Stimulated activated memory B cell treated with anti-CD40 and anti-IgM and Interleukin-4, amounts not matched to agents 10 μg/mL and 1 μg/mL and 100 μg/mL, for 72 hours (primary cell): Measurements from ENCODE around the gene NELFCD.

Experiments
- ATAC-seq: fragments of 150-1000 bp; cut with Tn5 transposase; 2 replicates; pipeline ENCODE4 v1.10.0; 2021
- H3K27ac Mint-ChIP-seq: one replicate; pipeline ENCODE4 v1.8.0; 2022; ENCODE audit warnings: mild to moderate bottlenecking, mixed read lengths
- H3K27me3 Mint-ChIP-seq: one replicate; pipeline ENCODE4 v1.8.0; 2022; ENCODE audit warnings: mixed read lengths
- H3K36me3 Mint-ChIP-seq: one replicate; pipeline ENCODE4 v1.8.0; 2022; ENCODE audit warnings: mixed read lengths
- H3K4me1 Mint-ChIP-seq: one replicate; pipeline ENCODE4 v1.8.0; 2022; ENCODE audit warnings: mixed read lengths
- H3K4me3 Mint-ChIP-seq: one replicate; pipeline ENCODE4 v1.8.0; 2022; ENCODE audit warnings: mild to moderate bottlenecking, moderate library complexity, mixed read lengths
- H3K9me3 Mint-ChIP-seq: one replicate; pipeline ENCODE4 v1.8.0; 2022; ENCODE audit warnings: mixed read lengths

Gene NELFCD

GRCh38 chr20:58984691-58985090, 3.6 kb downstream of the NELFCD start:
- peaks cover 44% of the 10 kb centered on the region for H3K36me3 Mint-ChIP-seq
- H3K9me3 Mint-ChIP-seq, result no peaks in the 10 kb centered on the region
- ATAC-seq, result no peak
- H3K27me3 Mint-ChIP-seq, result no peaks in the 10 kb centered on the region
- no peak overlapping the region for H3K4me3 Mint-ChIP-seq
- peaks cover 50% of the 10 kb centered on the region for H3K4me1 Mint-ChIP-seq
- peak overlapping the region; percentile 58 for H3K27ac Mint-ChIP-seq

GRCh38 chr20:58985656-58986055, 4.6 kb downstream of the NELFCD start:
- Mint-ChIP-seq H3K27me3 (no peaks in the 10 kb centered on the region), H3K36me3 (peaks cover 53% of the 10 kb centered on the region), H3K27ac (no peak overlapping the region), H3K9me3 (no peaks in the 10 kb centered on the region), H3K4me1 (peaks cover 50% of the 10 kb centered on the region), H3K4me3 (no peak overlapping the region)
- ATAC-seq, result no peak

- Mint-ChIP-seq H3K36me3 (peaks cover 61% of the 10 kb centered on the region), H3K4me3 (no peak overlapping the region), H3K27ac (peak overlapping the region; percentile 46), H3K27me3 (no peaks in the 10 kb centered on the region), H3K4me1 (peaks cover 50% of the 10 kb centered on the region), H3K9me3 (no peaks in the 10 kb centered on the region)
- ATAC-seq, result no peak
These were observed 5.4 kb downstream of the NELFCD start for GRCh38 chr20:58986286-58986967.

- peaks cover 49% of the 10 kb centered on the region for H3K4me1 Mint-ChIP-seq
- peaks cover 66% of the 10 kb centered on the region for H3K36me3 Mint-ChIP-seq
- no peaks in the 10 kb centered on the region for H3K27me3 Mint-ChIP-seq
- ATAC-seq, result no peak
- no peak overlapping the region for H3K4me3 Mint-ChIP-seq
- H3K27ac Mint-ChIP-seq, result peak overlapping the region; percentile 46
- no peaks in the 10 kb centered on the region for H3K9me3 Mint-ChIP-seq
These were observed 6.0 kb downstream of the NELFCD start for GRCh38 chr20:58986968-58987517.

- H3K4me1 Mint-ChIP-seq, result peaks cover 46% of the 10 kb centered on the region
- no peak for ATAC-seq
- peaks cover 74% of the 10 kb centered on the region for H3K36me3 Mint-ChIP-seq
- H3K4me3 Mint-ChIP-seq, result no peak overlapping the region
- no peaks in the 10 kb centered on the region for H3K9me3 Mint-ChIP-seq
- H3K27ac Mint-ChIP-seq, result no peak overlapping the region
- H3K27me3 Mint-ChIP-seq, result no peaks in the 10 kb centered on the region
These were observed 6.9 kb downstream of the NELFCD start for GRCh38 chr20:58987790-58988564.

- H3K9me3 Mint-ChIP-seq, result no peaks in the 10 kb centered on the region
- no peak overlapping the region for H3K27ac Mint-ChIP-seq
- peaks cover 49% of the 10 kb centered on the region for H3K4me1 Mint-ChIP-seq
- H3K4me3 Mint-ChIP-seq, result no peak overlapping the region
- no peaks in the 10 kb centered on the region for H3K27me3 Mint-ChIP-seq
- no peak for ATAC-seq
- peaks cover 78% of the 10 kb centered on the region for H3K36me3 Mint-ChIP-seq
These were observed 7.5 kb downstream of the NELFCD start for GRCh38 chr20:58988565-58988882.

GRCh38 chr20:58989196-58989595, 8.1 kb downstream of the NELFCD start:
- no peak overlapping the region for H3K27ac Mint-ChIP-seq
- no peaks in the 10 kb centered on the region for H3K9me3 Mint-ChIP-seq
- H3K4me3 Mint-ChIP-seq, result no peak overlapping the region
- H3K4me1 Mint-ChIP-seq, result peaks cover 49% of the 10 kb centered on the region
- H3K27me3 Mint-ChIP-seq, result no peaks in the 10 kb centered on the region
- no peak for ATAC-seq
- H3K36me3 Mint-ChIP-seq, result peaks cover 81% of the 10 kb centered on the region

- H3K36me3 Mint-ChIP-seq, result peaks cover 90% of the 10 kb centered on the region
- no peaks in the 10 kb centered on the region for H3K9me3 Mint-ChIP-seq
- ATAC-seq, result no peak
- H3K27ac Mint-ChIP-seq, result no peak overlapping the region
- H3K4me1 Mint-ChIP-seq, result peaks cover 49% of the 10 kb centered on the region
- H3K4me3 Mint-ChIP-seq, result no peak overlapping the region
- H3K27me3 Mint-ChIP-seq, result no peaks in the 10 kb centered on the region
These were observed 9.8 kb downstream of the NELFCD start for GRCh38 chr20:58990651-58991445.

GRCh38 chr20:58991715-58992114, 10.7 kb downstream of the NELFCD start:
- peaks cover 91% of the 10 kb centered on the region for H3K36me3 Mint-ChIP-seq
- H3K4me1 Mint-ChIP-seq, result peaks cover 51% of the 10 kb centered on the region
- no peak overlapping the region for H3K4me3 Mint-ChIP-seq
- no peak overlapping the region for H3K27ac Mint-ChIP-seq
- ATAC-seq, result no peak
- H3K9me3 Mint-ChIP-seq, result no peaks in the 10 kb centered on the region
- no peaks in the 10 kb centered on the region for H3K27me3 Mint-ChIP-seq

- no peak overlapping the region for H3K4me3 Mint-ChIP-seq
- peaks cover 51% of the 10 kb centered on the region for H3K4me1 Mint-ChIP-seq
- peak; percentile 17 for ATAC-seq
- no peaks in the 10 kb centered on the region for H3K27me3 Mint-ChIP-seq
- H3K36me3 Mint-ChIP-seq, result peaks cover 90% of the 10 kb centered on the region
- no peaks in the 10 kb centered on the region for H3K9me3 Mint-ChIP-seq
- H3K27ac Mint-ChIP-seq, result peak overlapping the region; percentile 36
These were observed 11.9 kb downstream of the NELFCD start for GRCh38 chr20:58992911-58993310.

- Mint-ChIP-seq H3K27me3 (no peaks in the 10 kb centered on the region), H3K4me3 (no peak overlapping the region), H3K36me3 (peaks cover 91% of the 10 kb centered on the region), H3K27ac (peak overlapping the region; percentile 36), H3K4me1 (peaks cover 49% of the 10 kb centered on the region), H3K9me3 (no peaks in the 10 kb centered on the region)
- ATAC-seq, result peak; percentile 60
These were observed 12.5 kb downstream of the NELFCD start for GRCh38 chr20:58993332-58994248.

GRCh38 chr20:58994390-58995159, 13.5 kb downstream of the NELFCD start:
- H3K27me3 Mint-ChIP-seq, result no peaks in the 10 kb centered on the region
- H3K4me1 Mint-ChIP-seq, result peaks cover 53% of the 10 kb centered on the region
- H3K27ac Mint-ChIP-seq, result peak overlapping the region; percentile 36
- no peak for ATAC-seq
- H3K4me3 Mint-ChIP-seq, result no peak overlapping the region
- no peaks in the 10 kb centered on the region for H3K9me3 Mint-ChIP-seq
- H3K36me3 Mint-ChIP-seq, result peaks cover 91% of the 10 kb centered on the region

GRCh38 chr20:58995461-58996225, 14.6 kb downstream of the NELFCD start:
- Mint-ChIP-seq H3K36me3 (peaks cover 88% of the 10 kb centered on the region), H3K4me1 (peaks cover 57% of the 10 kb centered on the region), H3K4me3 (peak overlapping the region; percentile 20), H3K27ac (peak overlapping the region; percentile 36), H3K9me3 (no peaks in the 10 kb centered on the region), H3K27me3 (no peaks in the 10 kb centered on the region)
- no peak for ATAC-seq
